DMS153 treated with DMSO at 0.1 percent for 48 hours (cell line): ENCODE data around the gene VPS8.

ENCODE experiments used
- DNase-seq: peaks from one replicate; lab custom pipeline; 2025; ENCODE audit not compliant: unreplicated experiment; lab: John Stamatoyannopoulos, UW

VPS8 gene

DNA sequence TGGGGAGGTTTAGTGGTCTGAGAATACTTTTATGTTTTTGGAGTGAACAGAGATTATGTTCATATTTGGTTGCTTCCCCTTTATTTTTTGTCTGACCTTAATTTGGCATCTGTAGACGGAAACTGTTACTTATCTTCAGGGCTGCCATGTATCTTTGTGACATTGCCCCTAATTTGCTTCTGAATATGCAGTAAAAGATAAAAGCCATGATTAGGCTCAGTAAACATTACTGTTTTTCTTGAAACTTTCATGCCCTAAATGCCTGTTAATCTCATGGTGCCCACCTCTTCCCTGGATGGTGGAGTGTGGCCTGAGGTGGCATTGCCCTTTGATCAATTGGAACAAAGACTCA is 234.2 kb downstream of the VPS8 start:
- DNase-seq: no peak

DNA sequence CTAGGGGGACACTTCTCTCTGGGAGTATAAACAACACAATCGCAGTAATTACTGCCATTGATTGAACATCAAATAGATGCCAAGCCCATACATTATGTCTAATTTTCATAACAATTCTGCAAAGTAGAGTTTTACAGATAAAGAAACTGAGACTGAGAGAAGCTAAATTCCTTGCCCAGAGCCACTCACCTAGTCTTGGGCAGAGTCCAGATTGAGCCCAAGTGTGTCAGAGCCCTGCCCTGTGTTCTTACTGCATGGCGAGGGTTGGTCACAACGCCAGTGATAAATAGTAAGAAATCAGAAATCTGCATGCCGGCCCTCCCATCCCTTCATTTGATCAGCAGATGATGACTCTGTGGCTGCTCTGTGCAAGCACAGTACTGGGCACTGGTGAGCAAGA is 234.6 kb downstream of the VPS8 start:
- no peak for DNase-seq

- DNase-seq: no peak
These were observed 237.7 kb downstream of the VPS8 start for GRCh38 chr3:185049710-185050109.

DNA sequence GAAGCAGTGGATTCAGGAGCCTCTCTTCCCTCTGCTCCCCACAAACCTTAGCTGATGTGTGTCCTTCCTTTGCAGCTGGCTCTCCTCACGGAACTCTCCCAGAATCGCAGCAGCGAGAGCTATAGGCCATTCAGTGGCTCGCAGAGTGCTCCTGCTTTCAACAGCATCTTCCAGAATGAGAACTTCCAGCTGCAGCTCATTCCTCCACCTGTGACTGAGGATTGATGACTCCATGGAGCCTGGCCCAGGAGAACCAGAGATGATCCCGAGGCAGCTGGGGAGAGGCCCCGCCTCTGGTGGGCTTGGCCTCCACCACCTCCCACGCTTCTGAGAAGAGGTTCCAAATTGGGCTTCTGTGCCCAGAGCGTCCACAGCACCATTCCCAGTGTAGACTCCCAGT is 239.8 kb downstream of the VPS8 start:
- no peak for DNase-seq

DNA sequence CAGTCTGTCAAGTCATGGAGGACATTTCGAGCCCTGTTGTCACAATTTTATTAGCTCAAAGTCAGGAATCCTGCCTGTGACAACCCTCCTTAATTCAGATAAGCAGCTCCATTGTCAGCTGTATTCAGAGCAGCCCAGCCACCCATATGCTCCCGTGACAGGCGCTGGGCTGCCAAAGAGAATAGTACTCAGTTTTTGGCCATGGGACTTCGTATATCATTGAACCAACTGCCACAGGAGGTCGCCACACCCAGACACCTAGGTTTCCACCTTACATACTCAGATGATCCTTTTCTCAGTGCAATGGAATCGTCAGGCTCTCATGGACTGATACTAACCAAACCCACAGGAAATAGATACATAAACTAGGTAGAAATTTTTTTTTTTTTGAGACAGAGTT is 240.7 kb downstream of the VPS8 start:
- no peak for DNase-seq

DNA sequence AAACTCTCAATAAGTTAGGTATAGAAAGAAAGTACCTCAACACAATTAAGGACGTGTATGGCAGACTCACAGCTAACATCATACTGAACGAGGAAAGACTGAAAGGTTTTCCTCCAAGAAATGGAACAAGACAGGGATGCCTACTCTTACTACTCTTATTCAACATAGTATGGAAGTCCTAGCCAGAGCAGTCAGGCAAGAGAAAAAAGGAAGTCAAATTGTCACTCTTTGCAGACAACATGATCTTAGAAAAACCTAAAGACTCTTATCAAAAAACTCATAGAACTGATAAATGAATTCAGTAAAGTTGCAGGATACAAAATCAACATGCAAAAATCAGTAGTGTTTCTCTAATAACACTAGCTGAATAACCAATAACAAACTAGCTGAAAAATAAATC is 244.9 kb downstream of the VPS8 start:
- no peak for DNase-seq

DNA sequence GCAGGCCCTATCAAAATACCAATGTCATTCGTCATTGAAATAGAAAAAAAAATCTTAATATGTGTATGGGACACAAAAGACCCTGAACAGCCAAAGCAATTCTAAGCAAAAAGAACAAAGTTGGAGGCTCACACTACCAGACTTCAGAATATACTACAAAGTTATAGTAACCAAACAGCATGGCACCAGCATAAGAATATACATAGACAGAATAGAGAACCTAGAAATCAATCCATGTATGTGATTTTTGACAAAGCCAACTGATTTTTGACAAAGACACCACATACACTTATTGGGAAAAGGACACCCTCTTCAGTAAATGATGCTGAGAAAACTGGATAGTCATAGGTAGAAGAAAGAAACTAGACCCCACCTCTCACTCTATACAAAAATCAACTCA is 245.9 kb downstream of the VPS8 start:
- no peak for DNase-seq

DNA sequence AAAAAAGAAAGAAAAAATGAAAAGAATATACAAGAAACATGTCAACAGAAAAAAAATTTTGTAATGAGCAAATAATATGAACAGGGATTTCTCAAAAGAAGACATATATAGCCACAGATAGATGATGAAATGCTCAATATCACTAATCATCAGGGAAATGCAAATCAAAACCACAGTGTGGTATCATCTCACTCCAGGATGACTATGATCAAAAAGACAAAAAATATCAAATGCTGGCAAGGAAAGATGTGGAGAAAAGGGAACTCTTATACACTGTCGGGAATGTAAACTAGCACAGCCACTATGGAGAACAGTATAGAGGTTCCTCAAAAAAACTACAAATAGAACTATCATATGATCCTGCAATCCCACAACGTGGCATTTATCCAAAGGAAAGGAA is 246.8 kb downstream of the VPS8 start:
- DNase-seq: no peak

- DNase-seq: no peak
These were observed 247.8 kb downstream of the VPS8 start for GRCh38 chr3:185059766-185060165.

- DNase-seq: no peak
These were observed 248.7 kb downstream of the VPS8 start for GRCh38 chr3:185060655-185061054.

- no peak for DNase-seq
These were observed 250.2 kb downstream of the VPS8 start for GRCh38 chr3:185062191-185062590.

GRCh38 chr3:185063431-185063830 is 251.5 kb downstream of the VPS8 start:
- DNase-seq: no peak

DNA sequence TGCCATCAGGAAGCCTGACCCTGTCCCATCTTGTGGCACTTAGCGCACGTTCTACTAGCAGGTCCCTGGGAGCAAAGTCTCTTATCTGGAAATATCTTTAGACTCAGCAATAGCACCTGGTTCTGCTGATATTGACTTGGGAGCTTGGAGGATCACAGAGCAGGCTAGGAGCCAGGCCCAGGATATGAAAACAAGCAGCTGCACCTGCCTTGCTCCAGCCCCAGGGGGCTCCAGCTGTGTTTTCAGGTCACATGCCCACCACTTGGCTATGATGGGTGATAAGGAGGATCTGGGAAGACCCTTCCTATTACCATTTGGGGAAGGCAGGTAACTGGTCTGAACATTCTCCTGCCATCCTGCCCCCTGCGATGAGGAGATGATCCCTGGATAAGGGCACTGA is 253.1 kb downstream of the VPS8 start:
- DNase-seq: no peak

GRCh38 chr3:185066251-185066650 is 254.3 kb downstream of the VPS8 start:
- DNase-seq: no peak

DNA sequence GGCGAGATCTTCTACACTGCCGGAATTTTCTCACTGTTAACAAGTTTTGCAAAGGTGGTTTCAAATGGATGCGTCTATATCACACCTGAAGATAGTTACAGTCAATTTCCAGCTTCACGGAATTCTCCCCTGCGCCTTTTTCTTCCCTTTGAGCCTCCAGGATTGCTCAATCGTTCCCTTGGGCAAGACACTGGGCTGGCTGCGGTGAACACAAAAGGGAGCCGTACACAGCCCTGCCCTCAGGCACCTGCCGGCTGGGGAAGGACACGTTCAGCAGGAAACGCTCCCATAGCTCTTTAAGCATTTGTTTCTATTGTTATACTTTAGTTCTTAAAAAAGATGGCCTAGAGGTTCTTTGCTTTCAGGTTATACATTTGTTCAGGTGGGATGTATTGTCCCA is 255.2 kb downstream of the VPS8 start:
- no peak for DNase-seq

DNA sequence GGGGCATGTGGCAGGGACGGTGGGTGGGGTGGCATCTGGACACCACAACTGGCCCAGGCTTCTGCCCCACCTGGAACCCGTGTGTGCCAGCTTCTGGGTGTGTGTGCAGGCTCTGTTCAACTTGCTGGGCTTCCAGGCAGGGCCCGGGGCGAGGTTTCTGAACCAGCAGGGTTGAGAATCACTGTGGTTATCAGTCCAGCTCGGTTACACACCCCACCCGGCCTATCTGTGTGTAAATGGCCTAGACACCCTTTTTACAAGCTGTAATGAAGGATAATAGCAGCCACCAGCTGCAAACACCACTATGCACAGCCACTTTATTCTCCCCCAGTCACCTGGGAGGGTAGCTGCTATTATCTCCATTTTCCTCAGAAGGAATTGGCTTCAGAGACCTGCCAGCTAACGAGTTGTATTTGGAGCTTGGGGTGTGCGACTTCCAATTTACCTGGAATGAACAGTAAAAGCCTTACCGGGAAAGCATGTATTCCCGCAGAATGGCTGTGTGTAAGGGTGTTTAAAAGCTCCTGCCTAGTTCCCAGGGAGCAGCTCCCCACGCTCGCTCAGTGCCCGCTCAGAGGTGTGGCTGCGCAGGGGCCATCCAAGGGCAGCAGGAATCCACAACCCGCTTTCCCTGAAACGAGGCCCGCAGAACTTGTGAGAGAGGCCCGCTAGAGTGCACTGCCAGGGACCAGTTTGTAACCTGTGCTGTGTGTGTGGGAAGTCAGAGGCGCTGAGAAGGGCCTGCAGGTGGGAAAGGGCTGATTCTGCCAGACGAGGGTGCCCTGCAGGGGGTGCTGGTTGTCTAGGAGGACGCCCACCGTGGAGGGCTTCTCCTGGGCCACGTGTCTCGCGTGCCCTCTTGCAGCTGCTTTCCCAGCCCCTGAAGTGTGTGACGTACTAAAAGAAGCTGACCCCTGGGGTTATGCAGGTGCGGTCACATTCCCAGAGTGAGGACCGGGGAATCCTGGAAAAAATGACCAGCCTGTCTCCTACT is 257.4 kb downstream of the VPS8 start:
- DNase-seq: no peak

DNA sequence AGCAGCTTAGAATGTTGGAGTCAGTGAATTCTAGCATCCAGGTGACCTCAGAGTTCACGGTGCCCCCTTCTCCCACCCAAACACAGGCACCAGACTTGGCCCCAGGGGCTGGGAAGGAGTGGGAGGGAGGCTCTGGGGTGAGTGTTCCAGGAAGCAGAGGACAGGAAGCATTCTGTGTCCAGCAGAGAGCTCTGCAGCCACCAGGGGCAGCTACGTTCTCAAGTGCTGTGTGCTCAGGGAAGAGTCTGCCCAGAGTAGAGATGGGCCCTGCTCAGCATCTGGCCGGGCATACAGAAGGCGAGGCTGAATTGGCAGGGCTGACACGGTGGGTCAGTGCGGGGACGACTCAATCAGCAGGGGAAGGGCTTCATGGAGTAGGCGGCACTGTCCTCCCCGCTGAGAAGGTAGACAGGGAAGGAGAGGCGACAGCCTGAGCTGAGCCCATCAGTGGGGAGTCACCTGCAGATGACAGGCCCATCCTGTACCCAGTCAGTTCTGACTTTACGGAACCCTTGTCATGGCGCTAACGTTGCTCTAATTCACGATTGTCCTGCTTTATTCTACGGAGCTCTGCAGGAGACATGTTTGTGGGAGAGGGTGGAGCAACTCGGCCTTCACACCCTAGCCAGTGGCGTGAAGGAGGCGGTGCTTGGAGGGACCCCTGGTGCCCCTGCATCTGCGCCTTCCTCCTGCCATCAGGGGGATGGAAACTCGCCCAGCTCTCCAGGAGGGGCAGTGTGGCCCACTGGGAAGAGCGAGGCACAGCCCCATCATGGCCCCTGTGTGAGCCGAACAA is 258.7 kb downstream of the VPS8 start:
- no peak for DNase-seq

- DNase-seq: no peak
These were observed 259.4 kb downstream of the VPS8 start for GRCh38 chr3:185071287-185071800.

- DNase-seq: no peak
These were observed 263.6 kb downstream of the VPS8 start for GRCh38 chr3:185075547-185075946.

GRCh38 chr3:185076219-185076618 is 264.3 kb downstream of the VPS8 start:
- DNase-seq: no peak

GRCh38 chr3:185079625-185080024 is 267.7 kb downstream of the VPS8 start:
- no peak for DNase-seq

DNA sequence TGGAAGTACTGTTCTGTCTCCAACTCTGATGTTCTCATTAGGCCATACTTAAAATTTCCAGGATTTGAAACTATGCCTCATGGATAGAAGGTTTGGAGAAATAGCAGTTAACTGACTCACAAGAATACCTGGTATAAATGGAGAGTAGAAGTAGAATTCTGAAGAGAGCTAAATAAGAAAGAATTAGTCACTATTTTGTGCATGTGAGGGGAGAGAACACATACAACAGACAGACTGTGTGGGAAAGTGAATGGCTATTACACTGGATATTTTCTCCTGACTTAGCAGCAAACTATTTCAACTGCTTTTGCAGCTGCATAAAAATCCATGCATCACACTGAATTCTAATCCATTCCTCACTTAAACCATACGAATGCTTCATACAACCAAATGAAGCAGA is 269.6 kb downstream of the VPS8 start:
- DNase-seq: no peak
